NCI-H146 (cell line): ENCODE measurements around the gene MICAL3.
"Not testable (repeated sequence)": the region's sequence is repeated elsewhere in the genome, so short reads cannot be mapped to it uniquely, and the experiment has no call there.

Source experiments
- DNase-seq: peaks from one replicate; lab custom pipeline; 2025; lab: John Stamatoyannopoulos, UW

The MICAL3 gene

GRCh38 chr22:17763442-17763841, 260.9 kb downstream of the MICAL3 start:
- not testable (repeated sequence) for DNase-seq

- DNase-seq, result no peak
Observed at GRCh38 chr22:17761138-17761488, 263.2 kb downstream of the MICAL3 start.

GRCh38 chr22:17754233-17754925, 270.0 kb downstream of the MICAL3 start:
- no peak for DNase-seq

- DNase-seq, result no peak
Observed at GRCh38 chr22:17753401-17753989, 270.9 kb downstream of the MICAL3 start.

GRCh38 chr22:17751596-17751995, 272.8 kb downstream of the MICAL3 start:
- no peak for DNase-seq

GRCh38 chr22:17749605-17750395, 274.6 kb downstream of the MICAL3 start:
- DNase-seq, result no peak

- DNase-seq, result no peak
Observed at GRCh38 chr22:17748555-17749353, 275.6 kb downstream of the MICAL3 start.

- DNase-seq, result no peak
Observed at GRCh38 chr22:17746916-17747315, 277.4 kb downstream of the MICAL3 start.

GRCh38 chr22:17744430-17744829, 279.9 kb downstream of the MICAL3 start:
- no peak for DNase-seq

GRCh38 chr22:17743661-17744411, 280.5 kb downstream of the MICAL3 start:
- DNase-seq, result no peak

- DNase-seq, result peak; percentile 54
Observed at GRCh38 chr22:17742527-17742902, 281.8 kb downstream of the MICAL3 start.

GRCh38 chr22:17741866-17742526, 282.4 kb downstream of the MICAL3 start:
- no peak for DNase-seq

- DNase-seq, result no peak
Observed at GRCh38 chr22:17739196-17739975, 285.0 kb downstream of the MICAL3 start.

- no peak for DNase-seq
Observed at GRCh38 chr22:17738386-17739128, 285.8 kb downstream of the MICAL3 start.
